Activated T-helper 9 cell treated with anti-CD3 and anti-CD28 coated beads, Interleukin-2, amount 50 U/mL, for 16 hours (primary cell): ENCODE results near the gene RAP1GAP2.
"Not testable (repeated sequence)": the region's sequence is repeated elsewhere in the genome, so short reads cannot be mapped to it uniquely, and the experiment has no call there.

ENCODE experiments used
- DNase-seq: peaks from one replicate; pipeline ENCODE4 v3.0.0-alpha.2; 2020; ENCODE audit warnings: low read depth

Gene RAP1GAP2

GRCh38 chr17:2971851-2972250 lies 175.6 kb downstream of the RAP1GAP2 start:
- no peak for DNase-seq

- DNase-seq: no peak
Measured at GRCh38 chr17:2972749-2973148, 176.5 kb downstream of the RAP1GAP2 start.

GRCh38 chr17:2974347-2974746 lies 178.1 kb downstream of the RAP1GAP2 start:
- DNase-seq: no peak

GRCh38 chr17:2975469-2975958 lies 179.3 kb downstream of the RAP1GAP2 start:
- DNase-seq: no peak

- DNase-seq: no peak
Measured at GRCh38 chr17:2977157-2977556, 180.9 kb downstream of the RAP1GAP2 start.

GRCh38 chr17:2978116-2978515 lies 181.9 kb downstream of the RAP1GAP2 start:
- DNase-seq: no peak

- DNase-seq: no peak
Measured at GRCh38 chr17:2978991-2979390, 182.8 kb downstream of the RAP1GAP2 start.

- DNase-seq: no peak
Measured at GRCh38 chr17:2980211-2980903, 184.1 kb downstream of the RAP1GAP2 start.

- no peak for DNase-seq
Measured at GRCh38 chr17:2980904-2981246, 184.6 kb downstream of the RAP1GAP2 start.

GRCh38 chr17:2981325-2981724 lies 185.1 kb downstream of the RAP1GAP2 start:
- DNase-seq: no peak

- DNase-seq: no peak
Measured at GRCh38 chr17:2982854-2983253, 186.6 kb downstream of the RAP1GAP2 start.

- DNase-seq: no peak
Measured at GRCh38 chr17:2983255-2983654, 187.0 kb downstream of the RAP1GAP2 start.

- no peak for DNase-seq
Measured at GRCh38 chr17:2985318-2985717, 189.1 kb downstream of the RAP1GAP2 start.

GRCh38 chr17:2986925-2987324 lies 190.7 kb downstream of the RAP1GAP2 start:
- DNase-seq: no peak

- not testable (repeated sequence) for DNase-seq
Measured at GRCh38 chr17:2989396-2989795, 193.2 kb downstream of the RAP1GAP2 start.

GRCh38 chr17:2989855-2990254 lies 193.6 kb downstream of the RAP1GAP2 start:
- no peak for DNase-seq

GRCh38 chr17:2990396-2990795 lies 194.2 kb downstream of the RAP1GAP2 start:
- DNase-seq: no peak

- not testable (repeated sequence) for DNase-seq
Measured at GRCh38 chr17:2991396-2992180, 195.3 kb downstream of the RAP1GAP2 start.

GRCh38 chr17:2994441-2994840 lies 198.2 kb downstream of the RAP1GAP2 start:
- DNase-seq: no peak

- DNase-seq: no peak
Measured at GRCh38 chr17:2995377-2995776, 199.1 kb downstream of the RAP1GAP2 start.

GRCh38 chr17:2995886-2996809 lies 199.9 kb downstream of the RAP1GAP2 start:
- no peak for DNase-seq
